Erythroblast (primary cell): Measurements from ENCODE around the gene CDK5RAP2.
A peak's percentile ranks its signal among the peaks of the same experiment; 100 is the strongest.
"Not testable (repeated sequence)": the region's sequence is repeated elsewhere in the genome, so short reads cannot be mapped to it uniquely, and the experiment has no call there.

ENCODE experiments used
- DNase-seq, 2 experiments: peaks; one replicate each; lab custom pipeline; 2025; lab: John Stamatoyannopoulos, UW
- GATA1 ChIP-seq: IDR thresholded peaks from 2 replicates; pipeline ENCODE4 v1.6.1; 2011; ENCODE audit warnings: low read depth, mild to moderate bottlenecking, control low read depth, low read length, moderate library complexity
- POLR2A ChIP-seq: IDR thresholded peaks from 2 replicates; pipeline ENCODE4 v1.6.1; 2011; ENCODE audit warnings: mild to moderate bottlenecking, low read length

CDK5RAP2 gene

GRCh38 chr9:120465685-120466407 is 114.1 kb downstream of the CDK5RAP2 start:
- DNase-seq: no peak
- no peak for TF ChIP-seq GATA1
- TF ChIP-seq POLR2A: no peak

- TF ChIP-seq POLR2A (no peak), GATA1 (no peak)
- no peak for DNase-seq
Measured at GRCh38 chr9:120464887-120465421, 115.0 kb downstream of the CDK5RAP2 start.

- no peak for TF ChIP-seq GATA1
- no peak for TF ChIP-seq POLR2A
- no peak for DNase-seq
Measured at GRCh38 chr9:120464176-120464886, 115.6 kb downstream of the CDK5RAP2 start.

GRCh38 chr9:120463765-120464164 is 116.2 kb downstream of the CDK5RAP2 start:
- TF ChIP-seq GATA1: no peak
- no peak for TF ChIP-seq POLR2A
- peak; percentile 3 to 42 for DNase-seq

- DNase-seq: not testable (repeated sequence)
Measured at GRCh38 chr9:120461677-120462076, 118.3 kb downstream of the CDK5RAP2 start.

- no peak for TF ChIP-seq GATA1
- DNase-seq: no peak
Measured at GRCh38 chr9:120456218-120456617, 123.7 kb downstream of the CDK5RAP2 start.

- TF ChIP-seq POLR2A (no peak), GATA1 (no peak)
- DNase-seq: no peak
Measured at GRCh38 chr9:120454467-120454866, 125.5 kb downstream of the CDK5RAP2 start.

GRCh38 chr9:120453792-120454191 is 126.2 kb downstream of the CDK5RAP2 start:
- no peak for DNase-seq
- no peak for TF ChIP-seq POLR2A
- no peak for TF ChIP-seq GATA1

- TF ChIP-seq POLR2A: no peak
- TF ChIP-seq GATA1: no peak
Measured at GRCh38 chr9:120452631-120453030, 127.3 kb downstream of the CDK5RAP2 start.

GRCh38 chr9:120450916-120451315 is 129.1 kb downstream of the CDK5RAP2 start:
- TF ChIP-seq POLR2A (no peak), GATA1 (no peak)
- no peak for DNase-seq

More at GRCh38 chr9:120452631-120453030, 127.3 kb downstream of the CDK5RAP2 start:
- DNase-seq: no peak

- no peak for TF ChIP-seq GATA1
- TF ChIP-seq POLR2A: no peak
- DNase-seq: no peak
Measured at GRCh38 chr9:120449566-120449965, 130.4 kb downstream of the CDK5RAP2 start.

- no peak for DNase-seq
- TF ChIP-seq GATA1: no peak
- TF ChIP-seq POLR2A: no peak
Measured at GRCh38 chr9:120447959-120448500, 131.9 kb downstream of the CDK5RAP2 start.

- DNase-seq: no peak
- TF ChIP-seq POLR2A (no peak), GATA1 (no peak)
Measured at GRCh38 chr9:120446671-120447070, 133.3 kb downstream of the CDK5RAP2 start.

GRCh38 chr9:120443976-120444375 is 136.0 kb downstream of the CDK5RAP2 start:
- no peak for DNase-seq
- TF ChIP-seq GATA1 (no peak), POLR2A (no peak)

- TF ChIP-seq POLR2A (no peak), GATA1 (no peak)
- no peak for DNase-seq
Measured at GRCh38 chr9:120443489-120443888, 136.5 kb downstream of the CDK5RAP2 start.
